ENCODE measurements around the gene PAK4. TPM values are rescaled to one million over a fixed set of nuclear protein-coding genes. Genes with fewer than 3 reads are reported as not detected.
"Not testable (repeated sequence)": the region's sequence is repeated elsewhere in the genome, so short reads cannot be mapped to it uniquely, and the experiment has no call there.

The PAK4 gene
- total and polyA plus RNA-seq, 2 of the 8 experiments (the other 6 are each of a cell fraction or from before 2014, with no cell fraction given) = 50.7 to 64.4 TPM

DNA sequence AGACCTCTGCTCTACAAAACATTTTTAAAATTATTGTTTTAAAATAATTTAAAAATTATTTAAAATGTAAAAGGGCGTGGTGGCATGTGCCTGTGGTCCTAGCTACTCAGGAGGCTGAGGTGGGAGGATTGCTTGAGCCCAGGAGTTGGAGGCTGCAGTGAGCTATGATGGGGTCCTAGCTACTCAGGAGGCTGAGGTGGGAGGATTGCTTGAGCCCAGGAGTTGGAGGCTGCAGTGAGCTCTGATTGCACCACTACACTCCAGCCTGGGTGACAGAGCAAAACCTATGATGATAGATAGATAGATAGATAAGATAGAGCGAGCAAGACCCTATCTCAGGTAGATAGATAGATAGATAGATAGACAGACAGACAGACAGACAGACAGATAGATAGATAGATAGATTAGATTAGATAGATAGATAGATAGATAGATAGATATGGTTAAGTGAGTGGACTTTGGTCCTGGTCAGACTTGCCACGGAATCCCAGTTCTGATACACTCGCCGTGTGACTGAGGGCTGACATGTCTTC, 18.2 kb downstream of the PAK4 start:
- CTCF ChIA-PET (ENCODE audit: partially characterized antibody) = interaction anchor here (1.4 to 3.9 kb wide), 5 partner anchors 11 to 62 kb away, joined by 4 to 22 read pairs (median 4); no protein-coding TSS in a partner anchor
- not testable (repeated sequence) for H3K27me3 ChIP-seq (replicated peaks in 1 of 4; ENCODE audit: control insufficient read depth in 3 of 4, extremely low read depth in 1 of 4, insufficient read depth in 3 of 4, low read length in 3 of 4); H4K5ac ChIP-seq (ENCODE audit: insufficient read length, low read depth, low read length); H3K56ac ChIP-seq (replicated peaks; ENCODE audit: insufficient read length, low read depth, low read length); H3K23ac ChIP-seq (ENCODE audit: insufficient read length); H3K27ac ChIP-seq (ENCODE audit: low read depth, low read length); H2AK5ac ChIP-seq (ENCODE audit: low read depth, low read length); H2BK12ac ChIP-seq (ENCODE audit: low read depth, low read length); H3K36me3 ChIP-seq (ENCODE audit: control insufficient read depth in 2 of 4, insufficient read depth in 4 of 4, low read length in 3 of 4); H2BK120ac ChIP-seq (replicated peaks; ENCODE audit: low read depth, low read length); DNase-seq (ENCODE audit: low read depth in 1 of 2, low spot score in 2 of 2); H3K23me2 ChIP-seq (ENCODE audit: low read depth, low read length); FAIRE-seq; H2BK15ac ChIP-seq (ENCODE audit: low read length); H3K14ac ChIP-seq (ENCODE audit: insufficient read length); H3K9ac ChIP-seq (replicated peaks in 1 of 4; ENCODE audit: extremely low read depth in 1 of 4, low read depth in 3 of 4, low read length in 3 of 4); H3K9me3 ChIP-seq (ENCODE audit: insufficient read depth in 2 of 2, low read depth in 1 of 2, low read length in 1 of 2); H4K8ac ChIP-seq (ENCODE audit: extremely low read depth, insufficient read depth, low read length); H2AFZ ChIP-seq (ENCODE audit: low read length); H3K4me3 ChIP-seq (ENCODE audit: extremely low read depth in 1 of 4, insufficient read depth in 2 of 4, low read depth in 3 of 4, low read length in 4 of 4); H3K4ac ChIP-seq (replicated peaks; ENCODE audit: insufficient read length, low read depth, low read length); H4K91ac ChIP-seq (replicated peaks; ENCODE audit: insufficient read length, low read length)
- Histone ChIP-seq H3K4me1 (replicated peaks in 1 of 4; ENCODE audit: control insufficient read depth in 3 of 4, insufficient read depth in 4 of 4, low read length in 3 of 4) (peaks cover 31 to 59% (median 40%) of the 10 kb centered on the region in 4 experiments), H3K79me1 (ENCODE audit: low read depth, low read length) (peaks cover 29% of the 10 kb centered on the region), H2BK20ac (ENCODE audit: low read length) (peak overlapping the region; percentile 86; the same call in 1 of the 2 replicates), H2BK5ac (ENCODE audit: low read depth, low read length) (peak overlapping the region; percentile 18; the same call in 1 of the 2 replicates), H3K4me2 (ENCODE audit: insufficient read depth in 1 of 2, low read depth in 2 of 2, low read length in 2 of 2) (peak overlapping the region in 1 of 2 experiments; percentile 56; a peak in 1 of 4 replicates), H3K18ac (ENCODE audit: extremely low read depth, low read length) (peak overlapping the region; percentile 48), H4K20me1 (replicated peaks in 1 of 2; ENCODE audit: control insufficient read depth in 1 of 2, insufficient read depth in 2 of 2, low read length in 2 of 2) (peaks cover 5 to 24% of the 10 kb centered on the region in 2 experiments), H3K79me2 (ENCODE audit: control insufficient read depth in 1 of 2, insufficient read depth in 2 of 2, low read length in 2 of 2) (peaks cover 3 to 66% of the 10 kb centered on the region in 2 experiments)
- WGBS, 2 experiments (ENCODE audit: extremely low coverage in 1 of 2, insufficient coverage in 1 of 2, insufficient read length in 1 of 2, insufficient replicate concordance in 2 of 2, low coverage in 1 of 2, low lambda C conversion rate in 2 of 2, missing lambda C conversion rate in 1 of 2) = 95% methylated on average over 5 of the region's 5 CpGs; no CpG with 5 or more reads in 1 of the 2 experiments
- POLR2A ChIA-PET (ENCODE audit: partially characterized antibody) = interaction anchor here (1.6 kb wide), 1 partner anchor 18 kb away, joined by 6 read pairs; the partner anchor contains the start of gene PAK4
